Prostate gland (tissue), 2 donors: Measurements from ENCODE around the gene CD38. TPM values are rescaled to one million over a fixed set of nuclear protein-coding genes. Genes with fewer than 3 reads are reported as not detected.

Experiments
- DNase-seq: peaks from one replicate; pipeline ENCODE4 v3.0.0-alpha.2; 2019; ENCODE audit warnings: low spot score
- H3K27ac ChIP-seq, 2 donors: fragments of 200-600 bp; sonication (generic); 2 replicates each; pipeline ENCODE4 v1.5.1; 2017 to 2019
- H3K27me3 ChIP-seq: fragments of 200-600 bp; sonication (generic); replicated peaks from 2 replicates; pipeline ENCODE4 v1.5.1; 2019; ENCODE audit not compliant: insufficient read depth
- H3K36me3 ChIP-seq, 2 donors: fragments of 200-600 bp; sonication (generic); 1 replicate in 1 of 2; 2 replicates in 1 of 2; pipeline versions ENCODE4 v1.5.1 to v1.8.1; 2017 to 2019
- H3K4me1 ChIP-seq: fragments of 200-600 bp; sonication (generic); replicated peaks from 2 replicates; pipeline ENCODE4 v1.5.1; 2019
- H3K4me3 ChIP-seq, 2 donors: fragments of 200-600 bp; sonication (generic); 2 replicates each; pipeline ENCODE4 v1.5.1; 2017 to 2019
- H3K9me3 ChIP-seq: fragments of 200-600 bp; sonication (generic); 2 replicates; pipeline ENCODE4 v1.5.1; 2017
- POLR2A ChIP-seq: fragments of 450-650 bp; IDR thresholded peaks from one replicate; pipeline ENCODE4 v1.6.1; 2016; ENCODE audit warnings: antibody characterized with exemption, mild to moderate bottlenecking
- POLR2AphosphoS5 ChIP-seq: sonication (generic); formaldehyde crosslinking; IDR thresholded peaks from one replicate; pipeline ENCODE4 v1.6.1; 2017; ENCODE audit warnings: antibody characterized with exemption
- WGBS: methylation state at CpG from one replicate; pipeline ENCODE4 v1.1.5; 2018; 5-methylcytosine and 5-hydroxymethylcytosine counted together
- intact Hi-C: fragments of 100-400 bp; cut with DNase I; formaldehyde crosslinking; loops from one replicate; pipeline ENCODE4 v1.14.2; 2022
- total RNA-seq, 2 donors: library from RNA; depleted of rRNA; stranded (reverse); fragments of >200 nt; gene quantifications; one replicate each; pipeline ENCODE4 v1.1.0, GENCODE V29; 2016
- TF ChIP-seq, protein P1 (sequence below), 4 experiments: fragments of 200-600 bp in 2 of 4; fragments of 450-650 bp in 2 of 4; sonication (generic) in 2 of 4; IDR thresholded peaks; 1 replicate in 3 of 4; 2 replicates in 1 of 4; pipeline ENCODE4 v1.5.1; 2016 to 2019; ENCODE audit warnings: antibody characterized with exemption in 4 of 4, mild to moderate bottlenecking in 2 of 4, moderate library complexity in 2 of 4

CD38 gene
- total RNA-seq, 2 donors from 2014 or later: 4.6 to 9.9 TPM

DNA sequence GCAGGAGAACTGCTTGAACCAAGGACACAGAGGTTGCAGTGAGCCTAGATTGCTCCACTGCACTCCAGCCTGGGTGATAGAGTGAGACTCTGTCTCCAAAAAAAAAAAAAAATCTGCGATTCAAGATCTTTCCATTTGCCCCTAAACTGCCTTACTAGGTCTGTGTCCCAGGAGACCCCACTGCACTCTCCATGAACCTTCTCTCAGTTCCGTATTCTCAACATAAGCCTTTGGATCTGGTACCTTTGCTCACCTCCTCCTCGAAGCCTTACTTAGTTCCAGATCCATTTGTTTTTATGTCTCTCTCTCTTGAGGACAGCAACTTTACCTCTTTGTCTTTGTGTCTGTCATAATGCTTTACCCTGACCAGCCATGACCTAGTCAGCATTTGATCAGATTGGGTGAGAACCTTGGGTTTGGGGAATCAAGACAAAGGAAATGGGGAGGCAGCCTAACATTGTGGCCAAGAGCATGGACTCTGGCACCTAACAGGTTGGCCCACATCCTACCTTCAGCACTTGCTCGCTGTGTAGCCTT, 41.5 kb upstream of the CD38 start:
- DNase-seq: no peak
- Histone ChIP-seq H3K27ac (no peak overlapping the region), H3K36me3 (no peaks in the 10 kb centered on the region), H3K4me1 (no peaks in the 10 kb centered on the region), H3K27me3 (no peaks in the 10 kb centered on the region), H3K9me3 (no peaks in the 10 kb centered on the region), H3K4me3 (no peak overlapping the region)
- TF ChIP-seq, protein P1, sequence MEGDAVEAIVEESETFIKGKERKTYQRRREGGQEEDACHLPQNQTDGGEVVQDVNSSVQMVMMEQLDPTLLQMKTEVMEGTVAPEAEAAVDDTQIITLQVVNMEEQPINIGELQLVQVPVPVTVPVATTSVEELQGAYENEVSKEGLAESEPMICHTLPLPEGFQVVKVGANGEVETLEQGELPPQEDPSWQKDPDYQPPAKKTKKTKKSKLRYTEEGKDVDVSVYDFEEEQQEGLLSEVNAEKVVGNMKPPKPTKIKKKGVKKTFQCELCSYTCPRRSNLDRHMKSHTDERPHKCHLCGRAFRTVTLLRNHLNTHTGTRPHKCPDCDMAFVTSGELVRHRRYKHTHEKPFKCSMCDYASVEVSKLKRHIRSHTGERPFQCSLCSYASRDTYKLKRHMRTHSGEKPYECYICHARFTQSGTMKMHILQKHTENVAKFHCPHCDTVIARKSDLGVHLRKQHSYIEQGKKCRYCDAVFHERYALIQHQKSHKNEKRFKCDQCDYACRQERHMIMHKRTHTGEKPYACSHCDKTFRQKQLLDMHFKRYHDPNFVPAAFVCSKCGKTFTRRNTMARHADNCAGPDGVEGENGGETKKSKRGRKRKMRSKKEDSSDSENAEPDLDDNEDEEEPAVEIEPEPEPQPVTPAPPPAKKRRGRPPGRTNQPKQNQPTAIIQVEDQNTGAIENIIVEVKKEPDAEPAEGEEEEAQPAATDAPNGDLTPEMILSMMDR (IDR thresholded peaks at IDR 0.05): no peak
- no peak for TF ChIP-seq POLR2A
- TF ChIP-seq POLR2AphosphoS5: no peak
- intact Hi-C loops: loop anchor here (10.0 kb wide), 1 partner anchor 268 kb away; no protein-coding TSS in a partner anchor
- 80% methylated on average over 4 of the region's 4 CpGs for WGBS

GRCh38 chr4:15737255-15737654, 40.9 kb upstream of the CD38 start:
- no peaks in the 10 kb centered on the region for H3K4me1 ChIP-seq
- H3K27me3 ChIP-seq: no peaks in the 10 kb centered on the region
- TF ChIP-seq POLR2AphosphoS5: no peak
- TF ChIP-seq POLR2A: no peak
- TF ChIP-seq, protein P1 (IDR thresholded peaks at IDR 0.05): no peak
- no peaks in the 10 kb centered on the region for H3K36me3 ChIP-seq
- H3K9me3 ChIP-seq: no peaks in the 10 kb centered on the region
- intact Hi-C loops: loop anchor here (10.0 kb wide), 1 partner anchor 268 kb away; no protein-coding TSS in a partner anchor
- no peak overlapping the region for H3K27ac ChIP-seq
- no peak for DNase-seq
- WGBS: 66% methylated on average over 3 of the region's 3 CpGs
- H3K4me3 ChIP-seq: no peak overlapping the region

GRCh38 chr4:15738877-15739276, 39.3 kb upstream of the CD38 start:
- 73% methylated on average over 1 of the region's 1 CpG for WGBS
- intact Hi-C loops: loop anchor here (10.0 kb wide), 1 partner anchor 266 kb away; no protein-coding TSS in a partner anchor
- H3K4me3 ChIP-seq: no peak overlapping the region
- no peak for DNase-seq
- no peaks in the 10 kb centered on the region for H3K27me3 ChIP-seq
- no peak overlapping the region for H3K27ac ChIP-seq
- TF ChIP-seq POLR2A (no peak), POLR2AphosphoS5 (no peak)
- TF ChIP-seq, protein P1 (IDR thresholded peaks at IDR 0.05): no peak
- no peaks in the 10 kb centered on the region for H3K36me3 ChIP-seq
- no peaks in the 10 kb centered on the region for H3K4me1 ChIP-seq
- no peaks in the 10 kb centered on the region for H3K9me3 ChIP-seq

DNA sequence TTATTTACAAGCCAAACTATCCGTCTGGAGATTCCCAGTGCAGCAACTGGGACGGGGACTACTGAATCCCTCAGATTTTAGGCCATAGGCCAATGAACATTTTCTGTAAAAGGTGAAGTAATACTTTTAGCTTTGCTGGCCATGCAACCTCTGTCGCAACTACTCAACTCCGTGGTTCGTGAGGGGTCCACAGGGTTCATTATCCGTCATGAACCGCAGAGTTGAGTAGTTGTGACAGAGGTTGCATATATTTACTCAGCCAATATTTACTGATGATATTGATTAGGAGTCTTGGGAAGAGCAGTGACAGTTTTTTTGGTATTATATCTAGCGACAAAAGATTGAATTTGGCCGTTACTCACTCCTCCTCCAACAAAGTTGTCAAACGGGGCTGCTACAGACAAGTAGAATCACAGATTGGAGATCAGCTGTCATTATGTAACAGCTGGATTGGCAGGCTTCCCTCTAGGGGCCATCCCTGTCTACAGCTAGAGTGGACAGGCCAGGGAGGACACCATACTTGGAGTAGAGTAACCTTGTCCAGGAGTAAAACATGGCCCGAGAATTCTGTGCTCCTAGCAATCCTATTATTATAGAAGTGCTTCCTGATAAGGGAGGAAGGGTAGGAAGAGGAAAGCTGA, 37.2 kb upstream of the CD38 start:
- Histone ChIP-seq H3K27ac (no peak overlapping the region), H3K4me3 (no peak overlapping the region), H3K9me3 (no peaks in the 10 kb centered on the region), H3K36me3 (no peaks in the 10 kb centered on the region), H3K27me3 (no peaks in the 10 kb centered on the region), H3K4me1 (no peaks in the 10 kb centered on the region)
- TF ChIP-seq POLR2AphosphoS5 (no peak), POLR2A (no peak)
- TF ChIP-seq, protein P1 (IDR thresholded peaks at IDR 0.05): no peak
- intact Hi-C loops: no loop called here
- 75% methylated on average over 11 of the region's 11 CpGs for WGBS
- no peak for DNase-seq

GRCh38 chr4:15742083-15742582, 36.0 kb upstream of the CD38 start:
- TF ChIP-seq POLR2A: no peak
- TF ChIP-seq POLR2AphosphoS5: no peak
- TF ChIP-seq, protein P1 (IDR thresholded peaks at IDR 0.05): no peak
- intact Hi-C loops: no loop called here
- Histone ChIP-seq H3K36me3 (no peaks in the 10 kb centered on the region), H3K9me3 (no peaks in the 10 kb centered on the region), H3K4me1 (no peaks in the 10 kb centered on the region), H3K27me3 (no peaks in the 10 kb centered on the region), H3K4me3 (no peak overlapping the region), H3K27ac (no peak overlapping the region)
- WGBS: 59% methylated on average over 1 of the region's 1 CpG
- DNase-seq: no peak
